ENCODE results near the gene ANXA5.

- TF ChIP-seq CTCF (IDR thresholded peaks at IDR 0.05) (no peak), POLR2A (IDR thresholded peaks at IDR 0.05) (no peak)
These were observed 42.0 kb downstream of the ANXA5 start for GRCh38 chr4:121654738-121655137.
